Neural progenitor cell (in vitro differentiated cells): Measurements from ENCODE around the gene GLIPR2. TPM values are rescaled to one million over a fixed set of nuclear protein-coding genes. Genes with fewer than 3 reads are reported as not detected.
A peak's percentile ranks its signal among the peaks of the same experiment; 100 is the strongest.
"Not testable (repeated sequence)": the region's sequence is repeated elsewhere in the genome, so short reads cannot be mapped to it uniquely, and the experiment has no call there.

Source experiments
- DNase-seq: peaks from one replicate; pipeline ENCODE4 v3.0.0-alpha.2; 2016; ENCODE audit warnings: low spot score
- H2AFZ ChIP-seq: fragments of 200-600 bp; sonication (generic); replicated peaks from 2 replicates; pipeline ENCODE4 v1.6.1; 2016; ENCODE audit warnings: antibody characterized with exemption
- H3F3A ChIP-seq: fragments of 200-600 bp; sonication (generic); 2 replicates; pipeline ENCODE4 v1.6.1; 2016; ENCODE audit warnings: antibody characterized with exemption, low read depth
- H3K27ac ChIP-seq: fragments of 200-600 bp; sonication (generic); 2 replicates; pipeline ENCODE4 v1.5.1; 2016; ENCODE audit warnings: mild to moderate bottlenecking
- H3K27me3 ChIP-seq: fragments of 200-600 bp; sonication (generic); 2 replicates; pipeline ENCODE4 v1.6.1; 2016; ENCODE audit warnings: mild to moderate bottlenecking, moderate library complexity
- H3K36me3 ChIP-seq: fragments of 200-600 bp; sonication (generic); 2 replicates; pipeline ENCODE4 v1.5.1; 2016
- H3K4me1 ChIP-seq: fragments of 200-600 bp; sonication (generic); 2 replicates; pipeline ENCODE4 v1.6.1; 2016; ENCODE audit warnings: mixed run types
- H3K4me2 ChIP-seq: fragments of 200-600 bp; sonication (generic); 2 replicates; pipeline ENCODE4 v1.6.1; 2016
- H3K4me3 ChIP-seq: fragments of 200-600 bp; sonication (generic); 2 replicates; pipeline ENCODE4 v1.5.1; 2016
- H3K79me2 ChIP-seq: fragments of 200-600 bp; sonication (generic); 2 replicates; pipeline ENCODE4 v1.6.1; 2016; ENCODE audit warnings: low read depth
- H3K9ac ChIP-seq: fragments of 200-600 bp; sonication (generic); 2 replicates; pipeline ENCODE4 v1.6.1; 2016
- H3K9me3 ChIP-seq: fragments of 200-600 bp; sonication (generic); 2 replicates; pipeline ENCODE4 v1.5.1; 2016; ENCODE audit warnings: low read depth
- H4K20me1 ChIP-seq: fragments of 200-600 bp; sonication (generic); 2 replicates; pipeline ENCODE4 v1.6.1; 2016; ENCODE audit warnings: low read depth
- H3K27ac Mint-ChIP-seq: 3 replicates; pipeline ENCODE4 v1.8.0; 2021; ENCODE audit warnings: mixed read lengths
- H3K27me3 Mint-ChIP-seq: 2 replicates; pipeline ENCODE4 v1.8.0; 2022; ENCODE audit warnings: low read depth, mild to moderate bottlenecking, inconsistent platforms, moderate library complexity, mixed read lengths; ENCODE audit not compliant: insufficient read depth
- H3K36me3 Mint-ChIP-seq: 3 replicates; pipeline ENCODE4 v1.8.0; 2021; ENCODE audit warnings: mixed read lengths
- H3K4me1 Mint-ChIP-seq: 3 replicates; pipeline ENCODE4 v1.8.0; 2021; ENCODE audit warnings: mixed read lengths
- H3K4me3 Mint-ChIP-seq: 3 replicates; pipeline ENCODE4 v1.8.0; 2021; ENCODE audit warnings: mild to moderate bottlenecking, moderate library complexity, mixed read lengths
- H3K9me3 Mint-ChIP-seq: 3 replicates; pipeline ENCODE4 v1.8.0; 2020; ENCODE audit warnings: mixed read lengths
- EZH2 ChIP-seq: fragments of 200-600 bp; sonication (generic); IDR thresholded peaks from 2 replicates; pipeline ENCODE4 v1.6.1; 2017; ENCODE audit warnings: antibody characterized with exemption, mild to moderate bottlenecking, moderate library complexity
- EZH2phosphoT487 ChIP-seq: fragments of 200-600 bp; sonication (generic); IDR thresholded peaks from 2 replicates; pipeline ENCODE4 v1.6.1; 2017; ENCODE audit warnings: antibody characterized with exemption
- total RNA-seq: library from RNA; depleted of rRNA; stranded (reverse); fragments of >200 nt; gene quantifications from 2 replicates; pipeline ENCODE4 v1.2.3, GENCODE V29; 2015; ENCODE audit warnings: low replicate concordance
- TF ChIP-seq, protein P1 (sequence below): fragments of 200-600 bp; sonication (generic); IDR thresholded peaks from 2 replicates; pipeline ENCODE4 v1.5.1; 2017; ENCODE audit warnings: antibody characterized with exemption, mild to moderate bottlenecking

The GLIPR2 gene
- total RNA-seq, 1 donor from 2014 or later = 12.4 TPM

DNA sequence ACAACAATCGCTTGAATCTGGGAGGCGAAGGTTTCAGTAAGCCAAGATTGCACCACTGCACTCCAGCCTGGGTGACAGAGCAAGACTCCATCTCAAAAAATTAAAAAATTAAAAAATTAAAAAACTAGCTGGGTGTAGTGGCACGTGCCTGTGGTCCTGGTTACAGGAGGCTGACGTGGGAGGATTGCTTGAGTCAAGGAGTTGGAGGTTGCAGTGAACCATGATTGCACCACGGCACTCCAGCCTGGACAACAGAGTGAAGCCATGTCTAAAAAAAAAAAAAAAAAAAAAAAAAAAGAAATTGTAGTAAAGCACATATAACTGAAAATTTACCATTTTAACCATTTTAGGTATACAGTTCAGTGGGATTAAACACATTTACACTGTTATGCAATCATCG, 19.6 kb downstream of the GLIPR2 start:
- Histone ChIP-seq H3K27ac (no peak overlapping the region), H3K79me2 (no peaks in the 10 kb centered on the region), H4K20me1 (no peaks in the 10 kb centered on the region), H3K27me3 (no peaks in the 10 kb centered on the region), H3K4me3 (no peak overlapping the region), H3F3A (peaks cover 5% of the 10 kb centered on the region), H3K9me3 (no peaks in the 10 kb centered on the region), H2AFZ (no peak overlapping the region), H3K9ac (no peak overlapping the region), H3K36me3 (no peaks in the 10 kb centered on the region), H3K4me2 (no peak overlapping the region), H3K4me1 (no peaks in the 10 kb centered on the region)
- H3K27ac Mint-ChIP-seq = no peak overlapping the region
- TF ChIP-seq, protein P1, sequence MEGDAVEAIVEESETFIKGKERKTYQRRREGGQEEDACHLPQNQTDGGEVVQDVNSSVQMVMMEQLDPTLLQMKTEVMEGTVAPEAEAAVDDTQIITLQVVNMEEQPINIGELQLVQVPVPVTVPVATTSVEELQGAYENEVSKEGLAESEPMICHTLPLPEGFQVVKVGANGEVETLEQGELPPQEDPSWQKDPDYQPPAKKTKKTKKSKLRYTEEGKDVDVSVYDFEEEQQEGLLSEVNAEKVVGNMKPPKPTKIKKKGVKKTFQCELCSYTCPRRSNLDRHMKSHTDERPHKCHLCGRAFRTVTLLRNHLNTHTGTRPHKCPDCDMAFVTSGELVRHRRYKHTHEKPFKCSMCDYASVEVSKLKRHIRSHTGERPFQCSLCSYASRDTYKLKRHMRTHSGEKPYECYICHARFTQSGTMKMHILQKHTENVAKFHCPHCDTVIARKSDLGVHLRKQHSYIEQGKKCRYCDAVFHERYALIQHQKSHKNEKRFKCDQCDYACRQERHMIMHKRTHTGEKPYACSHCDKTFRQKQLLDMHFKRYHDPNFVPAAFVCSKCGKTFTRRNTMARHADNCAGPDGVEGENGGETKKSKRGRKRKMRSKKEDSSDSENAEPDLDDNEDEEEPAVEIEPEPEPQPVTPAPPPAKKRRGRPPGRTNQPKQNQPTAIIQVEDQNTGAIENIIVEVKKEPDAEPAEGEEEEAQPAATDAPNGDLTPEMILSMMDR = no peak
- no peak for TF ChIP-seq EZH2phosphoT487
- TF ChIP-seq EZH2 = no peak
- no peak for DNase-seq
- peaks cover 24% of the 10 kb centered on the region for H3K4me1 Mint-ChIP-seq
- no peak overlapping the region for H3K4me3 Mint-ChIP-seq
- H3K9me3 Mint-ChIP-seq = peaks cover 16% of the 10 kb centered on the region
- peaks cover 2% of the 10 kb centered on the region for H3K27me3 Mint-ChIP-seq
- peaks cover 4% of the 10 kb centered on the region for H3K36me3 Mint-ChIP-seq

DNA sequence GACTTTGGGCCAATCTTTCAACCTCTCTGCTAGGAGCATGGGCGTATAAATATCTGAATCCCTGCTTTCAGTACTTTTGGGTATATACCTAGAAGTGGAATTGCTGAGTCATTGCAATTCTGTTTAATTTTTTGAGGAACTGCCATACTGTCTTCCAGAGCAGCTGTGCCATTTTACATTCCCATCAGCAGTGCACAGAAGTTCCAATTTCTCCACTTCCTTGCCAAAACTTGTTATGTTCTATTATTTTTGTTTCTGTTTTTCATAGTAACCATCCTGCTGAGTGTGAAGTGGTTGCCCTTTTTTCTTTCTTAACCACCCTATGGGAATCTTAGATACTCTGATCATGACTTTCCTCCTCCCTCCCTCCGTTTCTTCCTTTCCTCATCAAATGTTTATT, 21.6 kb downstream of the GLIPR2 start:
- Mint-ChIP-seq H3K27me3 (peaks cover 2% of the 10 kb centered on the region), H3K4me1 (peaks cover 42% of the 10 kb centered on the region), H3K27ac (no peak overlapping the region)

DNA sequence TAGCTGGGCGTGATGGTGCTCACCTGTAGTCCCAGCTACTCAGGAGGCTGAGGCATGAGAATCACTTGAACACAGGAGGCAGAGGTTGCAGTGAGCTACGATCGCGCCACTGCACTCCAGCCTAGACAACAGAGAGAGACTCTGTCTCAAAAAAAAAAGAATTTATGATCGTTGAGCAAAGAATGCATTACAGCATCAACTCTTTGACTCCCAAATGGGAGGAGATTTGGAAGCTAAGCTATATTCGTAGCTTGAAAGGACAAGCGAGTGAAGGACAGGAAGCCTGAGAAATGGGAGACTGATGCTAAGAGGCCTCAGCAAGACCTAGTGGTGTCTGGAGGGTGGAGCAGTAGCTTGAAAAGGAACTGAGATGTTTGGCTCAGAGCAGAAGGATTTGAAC, 22.4 kb downstream of the GLIPR2 start:
- Histone ChIP-seq H3K27ac (no peak overlapping the region), H3K79me2 (no peaks in the 10 kb centered on the region), H2AFZ (no peak overlapping the region), H4K20me1 (no peaks in the 10 kb centered on the region), H3F3A (peaks cover 24% of the 10 kb centered on the region), H3K4me3 (no peak overlapping the region), H3K4me1 (peaks cover 20% of the 10 kb centered on the region), H3K27me3 (no peaks in the 10 kb centered on the region), H3K9me3 (no peaks in the 10 kb centered on the region), H3K9ac (no peak overlapping the region), H3K36me3 (no peaks in the 10 kb centered on the region), H3K4me2 (no peak overlapping the region)
- TF ChIP-seq, protein P1 = no peak
- TF ChIP-seq EZH2phosphoT487 (no peak), EZH2 (no peak)
- H3K27ac Mint-ChIP-seq = no peak overlapping the region
- H3K27me3 Mint-ChIP-seq = peaks cover 7% of the 10 kb centered on the region
- H3K36me3 Mint-ChIP-seq = peaks cover 6% of the 10 kb centered on the region
- H3K9me3 Mint-ChIP-seq = peaks cover 16% of the 10 kb centered on the region
- H3K4me3 Mint-ChIP-seq = no peak overlapping the region
- no peak for DNase-seq
- H3K4me1 Mint-ChIP-seq = peaks cover 44% of the 10 kb centered on the region

More for the DNA sequence above, 21.6 kb downstream of the GLIPR2 start:
- Histone ChIP-seq H3F3A (peaks cover 16% of the 10 kb centered on the region), H3K9me3 (no peaks in the 10 kb centered on the region), H3K79me2 (no peaks in the 10 kb centered on the region), H2AFZ (no peak overlapping the region), H3K27me3 (no peaks in the 10 kb centered on the region), H3K4me3 (no peak overlapping the region), H3K9ac (no peak overlapping the region), H4K20me1 (no peaks in the 10 kb centered on the region), H3K4me2 (no peak overlapping the region), H3K4me1 (peaks cover 13% of the 10 kb centered on the region), H3K27ac (no peak overlapping the region), H3K36me3 (no peaks in the 10 kb centered on the region)
- Mint-ChIP-seq H3K4me3 (no peak overlapping the region), H3K36me3 (peaks cover 4% of the 10 kb centered on the region), H3K9me3 (peaks cover 16% of the 10 kb centered on the region)
- no peak for DNase-seq
- TF ChIP-seq EZH2phosphoT487 = no peak
- TF ChIP-seq, protein P1 = no peak
- no peak for TF ChIP-seq EZH2

DNA sequence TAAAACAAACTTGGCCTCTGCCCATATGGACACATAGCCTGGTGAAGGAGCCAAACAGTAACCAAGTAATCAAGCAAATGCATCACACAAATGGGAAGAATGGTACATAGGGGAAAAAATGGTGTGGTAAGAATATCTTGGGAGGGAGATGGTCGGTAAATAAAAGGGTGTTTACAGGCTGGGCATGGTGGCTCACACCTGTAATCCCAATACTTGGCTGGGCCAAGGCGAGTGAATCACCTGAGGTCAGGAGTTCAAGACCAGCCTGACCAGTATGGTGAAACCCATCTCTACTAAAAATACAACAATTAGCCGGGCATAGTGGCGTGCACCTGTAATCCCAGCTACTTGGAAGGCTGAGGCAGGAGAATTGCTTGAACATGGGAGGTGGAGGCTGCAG, 23.0 kb downstream of the GLIPR2 start:
- not testable (repeated sequence) for H3K4me2 ChIP-seq, H3K4me3 ChIP-seq, H3K9ac ChIP-seq, DNase-seq, H3K27me3 ChIP-seq, H3K27me3 Mint-ChIP-seq, H3K79me2 ChIP-seq, H3K9me3 ChIP-seq, H3K36me3 ChIP-seq, H3K27ac ChIP-seq, H3K4me3 Mint-ChIP-seq, H4K20me1 ChIP-seq, H3K27ac Mint-ChIP-seq, H3K36me3 Mint-ChIP-seq, H2AFZ ChIP-seq
- Mint-ChIP-seq H3K9me3 (peaks cover 16% of the 10 kb centered on the region), H3K4me1 (peaks cover 41% of the 10 kb centered on the region)
- Histone ChIP-seq H3F3A (peaks cover 25% of the 10 kb centered on the region), H3K4me1 (peaks cover 20% of the 10 kb centered on the region)

DNA sequence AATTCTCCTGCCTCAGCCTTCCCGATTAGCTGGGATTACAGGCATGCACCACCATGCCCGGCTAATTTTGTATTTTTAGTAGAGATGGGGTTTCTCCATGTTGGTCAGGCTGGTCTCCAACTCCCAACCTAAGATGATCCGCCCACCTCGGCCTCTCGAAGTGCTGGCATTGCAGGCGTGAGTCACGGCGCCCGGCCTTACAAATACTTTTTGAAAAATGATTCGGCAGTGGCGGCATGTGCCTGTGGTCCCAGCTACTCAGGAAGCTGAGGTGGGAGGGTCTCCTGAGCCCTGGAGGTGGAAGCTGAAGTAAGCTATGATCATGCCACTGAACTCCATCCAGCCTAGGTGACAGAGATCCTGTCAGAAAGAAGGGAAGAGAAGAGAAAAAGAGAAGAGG, 23.6 kb downstream of the GLIPR2 start:
- H3K27me3 ChIP-seq, H3K9me3 ChIP-seq, H3K79me2 ChIP-seq, DNase-seq, H4K20me1 ChIP-seq, H3K36me3 Mint-ChIP-seq, H3K4me2 ChIP-seq, H2AFZ ChIP-seq, H3K4me3 ChIP-seq, H3K27ac ChIP-seq, H3K9ac ChIP-seq, H3K4me3 Mint-ChIP-seq, H3K36me3 ChIP-seq, H3K27me3 Mint-ChIP-seq: not testable (repeated sequence)
- H3K9me3 Mint-ChIP-seq = peaks cover 16% of the 10 kb centered on the region
- H3K4me1 Mint-ChIP-seq = peaks cover 36% of the 10 kb centered on the region
- peak overlapping the region; percentile 11 for H3K27ac Mint-ChIP-seq
- Histone ChIP-seq H3K4me1 (peaks cover 20% of the 10 kb centered on the region), H3F3A (peaks cover 26% of the 10 kb centered on the region)
